SH-SY5Y (cell line): ENCODE results near the gene FRAT1.

Experiments used
- GATA2 ChIP-seq: IDR thresholded peaks from 2 replicates; pipeline ENCODE4 v1.6.1; 2011; ENCODE audit warnings: mild to moderate bottlenecking, low read depth, low read length
- GATA3 ChIP-seq: IDR thresholded peaks from 2 replicates; pipeline ENCODE4 v1.6.1; 2011; ENCODE audit warnings: low read depth, mild to moderate bottlenecking, low read length, moderate library complexity

The FRAT1 gene

GRCh38 chr10:97367126-97367649 lies 48.1 kb downstream of the FRAT1 start:
- TF ChIP-seq GATA2 (no peak), GATA3 (no peak)
